H1 (cell line): ENCODE results near the gene DGAT2. TPM values are rescaled to one million over a fixed set of nuclear protein-coding genes. Genes with fewer than 3 reads are reported as not detected.

Experiments
- CTCF ChIA-PET: fragments of 300-600 bp; sonication (Branson Sonifier 250); formaldehyde crosslinking; loops from one replicate; lab custom pipeline; 2021; ENCODE audit not compliant: partially characterized antibody; lab: Charles Lee
- POLR2A ChIA-PET: fragments of 300-600 bp; sonication (Branson Sonifier 250); formaldehyde crosslinking; loops from one replicate; lab custom pipeline; 2021; ENCODE audit warnings: inconsistent platforms; ENCODE audit not compliant: partially characterized antibody; lab: Charles Lee
- DNase-seq, 2 experiments: peaks; one replicate each; pipeline versions ENCODE4 v3.0.0 to v3.0.0-alpha.2; 2010 to 2022; ENCODE audit warnings: low spot score in 2 of 2, low read depth in 1 of 2, mixed read lengths in 1 of 2
- FAIRE-seq: peaks from 2 replicates; lab custom pipeline; 2011; peaks lifted over from hg19 to GRCh38; lab: Jason Lieb, UNC
- H2AFZ ChIP-seq: 2 replicates; pipeline ENCODE4 v1.8.1; 2012; ENCODE audit warnings: low read length, inconsistent platforms
- H2AK5ac ChIP-seq: 2 replicates; pipeline ENCODE4 v1.6.1; 2013; ENCODE audit warnings: low read depth, low read length
- H2BK120ac ChIP-seq: replicated peaks from 2 replicates; pipeline ENCODE3; 2013; ENCODE audit warnings: low read depth, low read length, inconsistent platforms
- H2BK12ac ChIP-seq: 2 replicates; pipeline ENCODE4 v1.6.1; 2013; ENCODE audit warnings: low read depth, low read length
- H2BK15ac ChIP-seq: 2 replicates; pipeline ENCODE4 v1.6.1; 2013; ENCODE audit warnings: low read length
- H2BK20ac ChIP-seq: 2 replicates; pipeline ENCODE4 v1.6.1; 2013; ENCODE audit warnings: low read length
- H2BK5ac ChIP-seq: 2 replicates; pipeline ENCODE4 v1.6.1; 2013; ENCODE audit warnings: low read depth, low read length
- H3K14ac ChIP-seq: 2 replicates; pipeline ENCODE4 v1.6.1; 2013; ENCODE audit warnings: inconsistent platforms; ENCODE audit not compliant: insufficient read length
- H3K18ac ChIP-seq: 2 replicates; pipeline ENCODE4 v1.6.1; 2013; ENCODE audit warnings: low read length; ENCODE audit errors: extremely low read depth
- H3K23ac ChIP-seq: 2 replicates; pipeline ENCODE4 v1.6.1; 2013; ENCODE audit warnings: inconsistent platforms; ENCODE audit not compliant: insufficient read length
- H3K23me2 ChIP-seq: 2 replicates; pipeline ENCODE4 v1.6.1; 2013; ENCODE audit warnings: low read depth, low read length
- H3K27ac ChIP-seq: 2 replicates; pipeline ENCODE4 v1.6.1; 2011; ENCODE audit warnings: low read depth, low read length, inconsistent platforms
- H3K27me3 ChIP-seq, 4 experiments: replicated peaks in 1 of 4; 1 replicate in 1 of 4; 2 replicates in 3 of 4; pipeline versions ENCODE4 v1.6.1 to v1.8.1; 2011 to 2013; ENCODE audit warnings: low read length in 3 of 4, mild to moderate bottlenecking in 3 of 4, inconsistent platforms in 2 of 4, mixed read lengths in 2 of 4, moderate library complexity in 1 of 4; ENCODE audit not compliant: control insufficient read depth in 3 of 4, insufficient read depth in 3 of 4; ENCODE audit errors: extremely low read depth in 1 of 4
- H3K36me3 ChIP-seq, 4 experiments: 2 replicates each; pipeline versions ENCODE4 v1.6.1 to v1.8.1; 2011 to 2013; ENCODE audit warnings: mild to moderate bottlenecking in 4 of 4, low read length in 3 of 4, moderate library complexity in 2 of 4, control low read depth in 1 of 4, inconsistent platforms in 1 of 4; ENCODE audit not compliant: insufficient read depth in 4 of 4, control insufficient read depth in 2 of 4
- H3K4ac ChIP-seq: replicated peaks from 2 replicates; pipeline ENCODE3; 2013; ENCODE audit warnings: low read length, low read depth, mixed read lengths, inconsistent platforms; ENCODE audit not compliant: insufficient read length
- H3K4me1 ChIP-seq, 4 experiments: replicated peaks in 1 of 4; 1 replicate in 1 of 4; 2 replicates in 3 of 4; pipeline versions ENCODE4 v1.6.1 to v1.8.1; 2011 to 2013; ENCODE audit warnings: low read length in 3 of 4, inconsistent platforms in 2 of 4, mixed read lengths in 1 of 4; ENCODE audit not compliant: insufficient read depth in 4 of 4, control insufficient read depth in 3 of 4
- H3K4me2 ChIP-seq, 2 experiments: 2 replicates each; pipeline versions ENCODE4 v1.6.1 to v1.8.1; 2011 to 2013; ENCODE audit warnings: low read depth in 2 of 2, low read length in 2 of 2, control low read depth in 1 of 2, inconsistent platforms in 1 of 2, mild to moderate bottlenecking in 1 of 2; ENCODE audit not compliant: insufficient read depth in 1 of 2
- H3K4me3 ChIP-seq, 4 experiments: fragments of 200-600, 300-600 bp in 1 of 4; sonication (generic), shearing (Covaris generic), sonication (Bioruptor Twin) in 1 of 4; 2 replicates each; pipeline versions ENCODE4 v1.5.1 to v1.8.1; 2011 to 2016; ENCODE audit warnings: low read length in 4 of 4, low read depth in 3 of 4, control low read depth in 2 of 4, inconsistent platforms in 2 of 4, mild to moderate bottlenecking in 2 of 4, mixed read lengths in 1 of 4, moderate library complexity in 1 of 4; ENCODE audit not compliant: insufficient read depth in 2 of 4; ENCODE audit errors: extremely low read depth in 1 of 4
- H3K56ac ChIP-seq: replicated peaks from 2 replicates; pipeline ENCODE3; 2013; ENCODE audit warnings: low read depth, mild to moderate bottlenecking, mixed read lengths, low read length, inconsistent platforms; ENCODE audit not compliant: insufficient read length
- H3K79me1 ChIP-seq: 2 replicates; pipeline ENCODE4 v1.6.1; 2013; ENCODE audit warnings: low read depth, low read length, control low read depth
- H3K79me2 ChIP-seq, 2 experiments: 2 replicates each; pipeline versions ENCODE4 v1.6.1 to v1.8.1; 2012 to 2013; ENCODE audit warnings: low read length in 2 of 2, mild to moderate bottlenecking in 2 of 2, inconsistent platforms in 1 of 2; ENCODE audit not compliant: insufficient read depth in 2 of 2, control insufficient read depth in 1 of 2
- H3K9ac ChIP-seq, 4 experiments: replicated peaks in 1 of 4; 1 replicate in 1 of 4; 2 replicates in 3 of 4; pipeline versions ENCODE4 v1.6.1 to v1.8.1; 2011 to 2013; ENCODE audit warnings: low read depth in 3 of 4, low read length in 3 of 4, control low read depth in 2 of 4, mild to moderate bottlenecking in 2 of 4, moderate library complexity in 2 of 4, inconsistent platforms in 1 of 4; ENCODE audit errors: extremely low read depth in 1 of 4
- H3K9me3 ChIP-seq, 2 experiments: 2 replicates each; pipeline versions ENCODE4 v1.6.1 to v1.8.1; 2012 to 2013; ENCODE audit warnings: mild to moderate bottlenecking in 2 of 2, moderate library complexity in 2 of 2, control low read depth in 1 of 2, inconsistent platforms in 1 of 2, low read depth in 1 of 2, low read length in 1 of 2, mixed read lengths in 1 of 2; ENCODE audit not compliant: insufficient read depth in 2 of 2
- H4K20me1 ChIP-seq, 2 experiments: replicated peaks in 1 of 2; 2 replicates each; pipeline versions ENCODE3 to v1.8.1; 2011 to 2013; ENCODE audit warnings: inconsistent platforms in 2 of 2, low read length in 2 of 2, mild to moderate bottlenecking in 1 of 2; ENCODE audit not compliant: insufficient read depth in 2 of 2, control insufficient read depth in 1 of 2
- H4K5ac ChIP-seq: 2 replicates; pipeline ENCODE4 v1.6.1; 2013; ENCODE audit warnings: low read length, low read depth, mixed read lengths, inconsistent platforms; ENCODE audit not compliant: insufficient read length
- H4K8ac ChIP-seq: 2 replicates; pipeline ENCODE4 v1.8.0; 2013; ENCODE audit warnings: mild to moderate bottlenecking, moderate library complexity, low read length, inconsistent platforms; ENCODE audit not compliant: insufficient read depth; ENCODE audit errors: extremely low read depth
- H4K91ac ChIP-seq: replicated peaks from 2 replicates; pipeline ENCODE3; 2013; ENCODE audit warnings: low read length, mixed read lengths, inconsistent platforms; ENCODE audit not compliant: insufficient read length
- CBX5 ChIP-seq: fragments of 300-800, 300-1000 bp; sonication (generic); IDR thresholded peaks from 2 replicates; pipeline ENCODE4 v1.7.1; 2016; ENCODE audit warnings: antibody characterized with exemption, low read length, low read depth
- CBX8 ChIP-seq: fragments of 300-800, 300-1000 bp; sonication (generic); IDR thresholded peaks from 2 replicates; pipeline ENCODE4 v1.7.1; 2016; ENCODE audit warnings: low read depth, low read length, borderline replicate concordance
- CHD1 ChIP-seq: IDR thresholded peaks from 2 replicates; pipeline ENCODE4 v1.6.1; 2012; ENCODE audit warnings: low read depth, low read length, improper control_type of control experiment
- CREB1 ChIP-seq: IDR thresholded peaks from 2 replicates; pipeline ENCODE4 v1.6.1; 2012; ENCODE audit warnings: inconsistent platforms
- CTBP2 ChIP-seq: IDR thresholded peaks from 2 replicates; pipeline ENCODE4 v1.7.0; 2011; ENCODE audit warnings: borderline replicate concordance, mild to moderate bottlenecking, moderate library complexity, mixed read lengths, low read length; ENCODE audit not compliant: insufficient read depth, insufficient read length
- FOSL1 ChIP-seq: IDR thresholded peaks from 2 replicates; pipeline ENCODE4 v1.6.1; 2011; ENCODE audit warnings: mild to moderate bottlenecking, low read depth, low read length, moderate library complexity; ENCODE audit not compliant: insufficient read depth
- GABPA ChIP-seq: IDR thresholded peaks from 2 replicates; pipeline ENCODE4 v1.6.1; 2011; ENCODE audit warnings: mild to moderate bottlenecking, low read length, moderate library complexity, borderline replicate concordance; ENCODE audit not compliant: insufficient read depth
- HDAC2 ChIP-seq, 2 experiments: fragments of 300-600 bp in 1 of 2; sonication (generic) in 1 of 2; IDR thresholded peaks; 2 replicates each; pipeline ENCODE4 v1.6.1; 2011 to 2012; ENCODE audit warnings: low read depth in 2 of 2, low read length in 2 of 2, mild to moderate bottlenecking in 2 of 2, moderate library complexity in 2 of 2, borderline replicate concordance in 1 of 2, inconsistent platforms in 1 of 2
- KDM4A ChIP-seq: IDR thresholded peaks from one replicate; pipeline ENCODE4 v1.7.1; 2012; ENCODE audit warnings: low read depth, mild to moderate bottlenecking, moderate library complexity, low read length, inconsistent platforms; ENCODE audit not compliant: severe bottlenecking
- SIX5 ChIP-seq: IDR thresholded peaks from 2 replicates; pipeline ENCODE4 v1.6.1; 2011; ENCODE audit warnings: mild to moderate bottlenecking, low read depth, low read length
- SP2 ChIP-seq: IDR thresholded peaks from 2 replicates; pipeline ENCODE4 v1.6.1; 2012; ENCODE audit warnings: mild to moderate bottlenecking, low read length, inconsistent platforms
- YY1 ChIP-seq: IDR thresholded peaks from 2 replicates; pipeline ENCODE4 v1.6.1; 2011; ENCODE audit warnings: low read depth, mild to moderate bottlenecking, low read length
- WGBS, 2 experiments: shearing (Covaris generic) in 1 of 2; methylation state at CpG; one replicate each; pipeline versions ENCODE4 v1.1.6 to v1.1.7; 2013 to 2015; ENCODE audit warnings: low lambda C conversion rate in 2 of 2, mixed read lengths in 2 of 2, inconsistent platforms in 1 of 2, low coverage in 1 of 2, missing lambda C conversion rate in 1 of 2; ENCODE audit not compliant: insufficient replicate concordance in 2 of 2, insufficient coverage in 1 of 2, insufficient read length in 1 of 2; ENCODE audit errors: extremely low coverage in 1 of 2, missing lambda C conversion rate in 1 of 2; 5-methylcytosine and 5-hydroxymethylcytosine counted together
- polyA plus RNA-seq, 7 experiments: library from polyadenylated mRNA; depleted of rRNA in 3 of 7; stranded (reverse) in 5 of 7; unstranded in 2 of 7; fragments of >200 nt in 5 of 7; fragments of 200-250 nt in 2 of 7; gene quantifications; 1 replicate in 5 of 7; 2 replicates in 1 of 7; 4 replicates in 1 of 7; pipeline versions ENCODE4 v1.2.1 to v1.2.3, GENCODE V29; 2011 to 2013; ENCODE audit warnings: missing spikeins in 2 of 7, mixed read lengths in 2 of 7
- total RNA-seq: library from RNA; stranded (reverse); fragmentation: NEBNext Ultra II Directional; extraction: Animal tissue kit (Norgen Biotek cat#: 25700); gene quantifications from 2 replicates; pipeline ENCODE4 v1.2.1, GENCODE V29; 2021

DGAT2 gene
- total and polyA plus RNA-seq, 2 of the 8 experiments (the other 6 are each of a cell fraction or from before 2014, with no cell fraction given): 3.2 to 5.9 TPM

DNA sequence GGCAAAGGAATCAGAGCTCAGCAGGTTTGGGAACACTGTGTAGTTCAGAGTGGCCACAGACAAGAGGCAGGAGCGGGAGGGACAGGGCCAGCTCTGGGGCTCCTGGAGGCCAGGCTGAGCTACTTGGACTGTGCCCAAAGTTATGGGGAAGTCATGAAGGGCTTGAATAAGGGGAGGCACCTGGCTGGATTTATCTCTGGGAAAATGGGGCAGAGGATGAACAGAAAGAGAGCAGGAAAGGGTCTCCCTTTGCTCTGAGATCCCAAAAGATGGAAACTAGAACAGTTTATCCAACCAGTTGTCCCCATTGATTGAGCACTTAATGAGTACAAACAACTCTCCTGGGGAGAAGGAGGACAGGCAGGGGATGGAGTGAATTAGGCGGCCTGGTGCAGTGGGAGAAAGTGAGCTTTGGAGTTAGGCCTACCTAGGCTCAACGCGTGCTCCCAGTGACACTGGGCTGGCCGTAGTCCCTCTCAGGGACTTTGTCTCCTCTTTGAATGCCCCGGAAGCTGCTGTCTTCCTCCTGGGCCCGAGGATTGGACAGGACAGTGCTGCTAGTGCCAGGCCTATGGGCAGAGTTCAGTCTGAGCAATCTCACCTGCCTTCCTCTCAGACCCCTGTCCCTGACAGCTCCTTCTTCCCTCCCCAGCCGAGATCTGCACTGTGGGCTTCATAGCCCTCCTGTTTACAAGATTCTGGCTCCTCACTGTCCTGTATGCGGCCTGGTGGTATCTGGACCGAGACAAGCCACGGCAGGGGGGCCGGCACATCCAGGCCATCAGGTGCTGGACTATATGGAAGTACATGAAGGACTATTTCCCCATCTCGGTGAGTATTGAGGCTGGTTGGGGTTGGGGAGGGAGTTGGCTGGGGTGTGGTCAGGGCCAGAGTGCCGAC lies 49.0 kb upstream of the DGAT2 start:
- no peak overlapping the region for H3K56ac ChIP-seq
- H3K23ac ChIP-seq: no peak overlapping the region
- H4K20me1 ChIP-seq: no peaks in the 10 kb centered on the region
- H3K9ac ChIP-seq: no peak overlapping the region
- no peak overlapping the region for H2BK12ac ChIP-seq
- no peak overlapping the region for H2BK120ac ChIP-seq
- no peak overlapping the region; the same call in 1 of the 2 replicates for H2AFZ ChIP-seq
- FAIRE-seq (no peak), DNase-seq (no peak)
- no peak overlapping the region for H3K4ac ChIP-seq
- POLR2A ChIA-PET: no interaction called here
- H2BK20ac ChIP-seq: no peak overlapping the region
- no peak overlapping the region for H2BK15ac ChIP-seq
- H3K4me3 ChIP-seq: no peak overlapping the region
- WGBS, 2 experiments: 91% methylated on average over 13 of the region's 14 CpGs; no CpG with 5 or more reads in 1 of the 2 experiments
- H4K5ac ChIP-seq: no peak overlapping the region
- H3K36me3 ChIP-seq: no peaks in the 10 kb centered on the region
- peaks cover 0 to 15% (median 3%) of the 10 kb centered on the region in 4 experiments; a peak in 4 of 7 replicates for H3K27me3 ChIP-seq
- H4K91ac ChIP-seq: no peak overlapping the region
- no peaks in the 10 kb centered on the region for H3K79me2 ChIP-seq
- H2BK5ac ChIP-seq: no peak overlapping the region
- no peaks in the 10 kb centered on the region for H3K9me3 ChIP-seq
- H3K23me2 ChIP-seq: no peaks in the 10 kb centered on the region
- H4K8ac ChIP-seq: peak overlapping the region; percentile 11; the same call in 1 of the 2 replicates
- peaks cover 0 to 3% (median 0%) of the 10 kb centered on the region in 4 experiments; a peak in 2 of 7 replicates for H3K4me1 ChIP-seq
- H3K18ac ChIP-seq: no peak overlapping the region
- H3K27ac ChIP-seq: no peak overlapping the region
- H3K14ac ChIP-seq: no peak overlapping the region
- H2AK5ac ChIP-seq: no peak overlapping the region
- CTCF ChIA-PET: interaction anchor here (0.6 to 2.8 kb wide), 11 partner anchors 10 to 593 kb away, joined by 3 to 10 read pairs (median 3); no protein-coding TSS in a partner anchor
- H3K4me2 ChIP-seq: no peak overlapping the region
- H3K79me1 ChIP-seq: no peaks in the 10 kb centered on the region
- TF ChIP-seq GABPA (no peak), SIX5 (no peak), CTBP2 (no peak), YY1 (no peak), SP2 (no peak), CHD1 (no peak), KDM4A (no peak), CREB1 (no peak), FOSL1 (no peak), CBX8 (no peak), CBX5 (no peak), HDAC2 (IDR thresholded peaks at IDR 0.05; ENCODE audit: borderline replicate concordance in 1 of 2, low read depth in 2 of 2, low read length in 2 of 2) (no peak)
